Stimulated activated CD4-positive, alpha-beta T cell treated with anti-CD3 and anti-CD28 coated beads, TNF-alpha, amount 100 ng/mL, for 4 hours (primary cell): ENCODE data around the gene RPS15.

Experiments used
- DNase-seq, 3 experiments: peaks; one replicate each; pipeline ENCODE4 v3.0.0-alpha.2; 2020; ENCODE audit warnings: low read depth in 3 of 3

The RPS15 gene

DNA sequence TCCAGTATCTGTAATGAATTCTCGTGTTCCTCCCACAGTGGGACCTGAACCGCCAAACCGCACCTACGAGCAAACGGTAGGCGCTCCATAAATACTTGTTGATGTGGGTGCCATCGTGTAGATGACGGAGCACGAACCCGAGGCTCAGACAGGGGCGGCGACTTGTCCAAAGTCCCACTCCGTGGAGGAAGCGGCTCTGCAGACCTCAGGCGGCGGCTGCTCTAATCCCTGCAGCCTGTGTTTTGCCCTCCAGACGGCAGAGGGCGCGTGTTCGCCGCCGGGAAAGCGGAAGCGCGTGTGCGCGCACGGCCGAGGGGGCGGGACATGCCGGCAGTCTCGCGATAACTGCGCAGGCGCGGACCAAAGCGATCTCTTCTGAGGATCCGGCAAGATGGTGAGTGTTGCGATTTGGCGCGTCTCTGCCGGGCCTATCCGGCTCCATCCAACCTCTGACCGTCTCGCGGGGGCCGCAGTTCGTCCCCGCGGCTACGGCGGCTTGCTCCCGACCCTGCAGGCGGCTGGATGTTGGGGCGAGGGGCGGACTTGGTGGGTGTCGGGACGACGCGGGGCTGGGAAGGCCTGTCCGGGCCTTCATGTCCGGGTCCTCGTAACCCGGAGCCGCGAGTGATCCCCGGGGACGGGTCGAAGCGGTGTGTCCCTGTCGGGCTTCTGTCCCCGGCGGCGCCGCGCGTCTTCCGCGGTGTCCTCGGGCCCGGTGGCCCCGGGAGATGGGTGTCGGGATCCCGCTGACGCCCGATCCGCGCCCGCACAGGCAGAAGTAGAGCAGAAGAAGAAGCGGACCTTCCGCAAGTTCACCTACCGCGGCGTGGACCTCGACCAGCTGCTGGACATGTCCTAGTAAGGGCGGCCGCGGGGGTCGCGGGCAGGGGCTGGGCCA, at the start of gene RPS15:
Gene RPS15, plus strand, starts transcription at position 362 of the 898 bp plus-strand sequence. Its CDS starts 30 bp downstream, at position 392.
- peak; percentile 90 to 94 (median 93) for DNase-seq

DNA sequence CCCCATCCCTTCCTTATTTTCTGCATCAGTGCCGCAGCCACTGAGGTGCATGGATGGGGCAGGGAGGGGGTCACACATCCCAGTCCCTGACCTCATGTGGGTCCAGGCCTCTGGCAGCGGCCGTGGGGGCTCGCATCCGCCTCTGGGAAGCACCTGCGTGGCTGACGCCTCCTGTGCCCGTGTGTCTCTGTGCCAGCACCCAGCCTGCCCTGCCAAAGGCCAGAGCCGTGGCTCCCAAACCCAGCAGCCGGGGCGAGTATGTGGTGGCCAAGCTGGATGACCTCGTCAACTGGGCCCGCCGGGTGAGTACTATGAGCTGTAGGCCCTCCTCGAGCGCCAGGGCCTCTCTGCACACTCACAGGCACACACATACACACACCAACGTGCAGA, 49.6 kb upstream of the RPS15 start:
- DNase-seq = no peak

DNA sequence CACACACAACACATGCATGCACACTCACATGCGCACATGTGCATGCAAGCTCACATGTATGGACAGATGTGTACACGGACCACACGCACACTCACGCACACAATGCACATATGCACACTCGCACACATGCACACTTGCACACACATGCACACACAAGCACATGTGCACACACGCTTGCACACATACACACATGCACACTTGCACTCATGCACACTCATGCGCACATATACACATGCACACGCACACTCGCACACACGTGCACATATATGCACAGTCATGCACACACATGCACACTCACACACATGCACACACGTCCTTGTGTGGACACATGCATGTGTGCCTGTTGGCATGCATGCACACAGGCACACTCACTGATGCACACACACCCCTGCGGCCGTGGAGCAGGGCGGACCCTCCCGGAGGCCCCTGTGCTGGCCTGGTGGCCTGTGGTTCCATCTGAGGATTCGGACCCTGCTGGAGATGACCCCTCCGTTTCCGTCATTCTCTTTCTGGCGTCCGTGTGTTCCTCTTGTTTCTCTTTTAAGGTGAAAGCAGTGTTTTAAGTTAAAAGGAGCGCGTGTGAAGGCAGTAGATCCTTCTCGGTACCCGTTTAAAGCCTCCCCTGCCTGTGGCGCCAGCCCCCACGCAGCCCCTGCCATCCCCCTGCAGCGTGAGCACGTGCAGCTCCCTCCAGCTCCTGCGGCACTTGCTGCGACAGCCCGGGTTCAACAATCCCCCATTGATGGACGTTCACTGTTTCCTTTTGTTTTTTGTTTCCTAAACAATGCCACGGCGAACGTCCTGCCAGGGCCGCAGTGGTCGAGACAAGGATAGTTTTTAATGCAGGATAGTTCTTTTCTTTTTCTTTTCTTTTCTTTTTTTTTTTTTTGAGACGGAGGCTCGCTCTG, 48.9 kb upstream of the RPS15 start:
- no peak for DNase-seq

DNA sequence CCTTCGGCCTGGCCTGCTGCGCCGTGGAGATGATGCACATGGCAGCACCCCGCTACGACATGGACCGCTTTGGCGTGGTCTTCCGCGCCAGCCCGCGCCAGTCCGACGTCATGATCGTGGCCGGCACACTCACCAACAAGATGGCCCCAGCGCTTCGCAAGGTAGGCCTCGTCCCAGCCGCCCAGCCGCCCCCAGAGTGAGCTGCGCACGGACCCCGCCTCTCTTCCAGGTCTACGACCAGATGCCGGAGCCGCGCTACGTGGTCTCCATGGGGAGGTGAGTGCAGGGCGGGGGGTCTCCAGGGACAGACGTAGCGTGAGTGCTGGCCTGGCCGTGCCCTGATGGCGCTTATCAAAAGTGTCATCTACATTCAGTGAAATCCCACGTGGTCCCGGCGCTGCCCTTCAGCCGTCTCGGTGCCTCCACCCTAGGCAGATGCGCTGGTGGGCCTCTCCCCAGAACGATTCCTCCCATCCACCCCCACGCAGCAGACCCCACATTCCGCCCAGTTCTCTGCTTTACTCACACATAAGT, 47.2 kb upstream of the RPS15 start:
- no peak for DNase-seq

DNA sequence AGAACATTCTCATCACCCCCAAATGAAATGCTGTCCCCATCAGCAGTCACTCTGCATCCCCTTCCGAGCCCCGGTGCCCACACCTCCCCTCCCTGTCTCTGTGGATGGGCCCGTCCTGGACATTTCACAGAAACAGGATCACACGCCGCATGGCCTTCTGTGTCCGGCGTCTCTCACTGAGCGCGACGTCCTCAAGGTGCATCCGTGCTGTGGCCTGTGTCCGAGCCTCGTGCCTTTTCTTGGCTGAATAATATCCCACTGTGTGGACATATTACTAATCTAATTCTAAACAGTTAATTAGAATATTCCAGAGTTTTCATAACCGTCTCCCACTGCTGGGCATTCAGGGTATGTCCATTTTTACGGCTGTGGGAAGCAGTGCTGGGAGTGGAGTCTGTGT, 45.8 kb upstream of the RPS15 start:
- no peak for DNase-seq

DNA sequence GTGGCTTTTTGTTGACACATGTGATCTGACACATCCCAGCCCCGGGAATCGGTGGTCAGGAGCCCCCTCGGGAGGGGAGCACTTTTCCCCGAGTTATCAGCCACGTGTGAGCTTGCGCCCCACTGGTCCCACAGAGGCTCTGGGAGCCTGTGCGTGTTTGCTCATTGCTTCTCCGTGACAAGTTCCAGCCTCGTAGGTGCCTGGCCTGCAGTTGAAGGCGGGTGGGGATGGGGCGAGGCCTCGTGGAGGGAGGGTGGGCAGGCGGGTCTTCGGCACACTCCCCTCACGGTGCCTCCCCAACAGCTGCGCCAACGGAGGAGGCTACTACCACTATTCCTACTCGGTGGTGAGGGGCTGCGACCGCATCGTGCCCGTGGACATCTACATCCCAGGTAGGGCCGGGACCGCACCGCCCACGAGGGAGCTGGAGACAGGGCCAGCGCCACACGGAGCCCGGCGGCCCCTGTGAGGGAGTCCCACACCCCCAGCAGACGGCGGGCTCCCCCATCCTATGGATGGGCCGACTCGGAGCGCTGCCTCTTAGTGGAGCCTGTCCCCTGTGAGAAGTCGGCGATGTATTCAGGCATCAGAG, 45.2 kb upstream of the RPS15 start:
- no peak for DNase-seq

DNA sequence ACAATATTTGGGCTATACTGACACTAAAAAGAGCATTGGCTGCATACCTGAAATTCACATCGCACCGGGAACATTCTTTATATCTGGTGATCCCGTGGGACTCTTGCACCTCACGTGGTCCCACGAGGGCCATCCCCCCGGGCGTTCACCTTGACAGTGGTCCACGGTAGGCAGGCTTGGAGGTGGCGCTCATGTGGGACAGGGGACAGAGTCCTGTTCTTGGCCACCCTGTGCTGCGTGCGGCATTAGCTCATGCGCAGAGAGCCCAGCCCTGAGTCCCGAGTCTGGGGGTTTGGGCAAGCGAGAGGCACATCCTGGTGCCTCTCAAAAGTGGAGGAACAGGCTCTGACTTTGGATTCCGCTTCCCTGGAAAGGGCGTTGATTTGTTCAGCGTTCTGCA, 44.4 kb upstream of the RPS15 start:
- DNase-seq = no peak

DNA sequence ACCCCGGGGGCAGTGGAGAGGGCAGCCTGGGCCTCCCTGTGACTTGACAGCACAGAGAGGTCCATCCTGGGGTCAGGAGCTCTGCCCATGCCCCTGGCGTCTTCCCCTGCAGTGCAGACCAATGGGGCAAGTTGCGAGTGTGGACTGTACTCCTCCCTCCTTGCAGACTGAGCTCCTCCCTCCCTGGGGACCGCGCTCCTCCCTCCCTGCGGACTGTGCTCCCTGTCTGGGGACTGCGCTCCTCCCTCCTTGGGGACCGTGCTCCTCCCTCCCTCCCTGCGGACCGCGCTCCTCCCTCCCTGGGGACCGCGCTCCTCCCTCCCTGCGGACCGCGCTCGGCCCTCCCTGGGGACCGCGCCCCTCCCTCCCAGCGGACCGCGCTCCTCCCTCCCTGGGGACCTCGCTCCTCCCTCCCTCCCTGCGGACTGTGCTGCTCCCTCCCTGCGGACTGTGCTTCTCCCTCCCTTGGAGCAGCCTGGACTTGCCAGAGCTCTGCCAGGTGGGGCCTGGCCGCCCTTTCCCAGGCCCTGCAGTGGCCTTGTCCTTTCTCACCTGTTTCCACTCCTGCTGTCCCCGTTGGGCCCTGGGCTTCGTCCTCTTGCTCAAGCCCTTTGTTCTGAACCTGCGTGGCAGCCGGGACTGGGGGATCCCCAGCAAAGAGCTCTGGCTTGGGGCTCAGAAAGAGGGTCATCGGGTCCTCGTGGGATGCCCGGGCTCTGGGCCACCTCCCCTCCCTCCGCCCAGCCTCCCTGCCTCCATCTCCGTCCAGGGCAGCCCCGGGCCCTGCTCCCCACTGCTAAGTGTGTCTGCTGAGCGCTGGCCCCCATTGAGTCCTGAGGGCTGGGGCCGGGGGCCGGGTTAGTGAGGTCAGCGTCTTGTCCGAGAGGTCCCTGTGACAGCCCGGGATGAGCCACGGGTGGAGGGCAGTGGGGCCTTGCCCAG, 43.7 kb upstream of the RPS15 start:
- no peak for DNase-seq

DNA sequence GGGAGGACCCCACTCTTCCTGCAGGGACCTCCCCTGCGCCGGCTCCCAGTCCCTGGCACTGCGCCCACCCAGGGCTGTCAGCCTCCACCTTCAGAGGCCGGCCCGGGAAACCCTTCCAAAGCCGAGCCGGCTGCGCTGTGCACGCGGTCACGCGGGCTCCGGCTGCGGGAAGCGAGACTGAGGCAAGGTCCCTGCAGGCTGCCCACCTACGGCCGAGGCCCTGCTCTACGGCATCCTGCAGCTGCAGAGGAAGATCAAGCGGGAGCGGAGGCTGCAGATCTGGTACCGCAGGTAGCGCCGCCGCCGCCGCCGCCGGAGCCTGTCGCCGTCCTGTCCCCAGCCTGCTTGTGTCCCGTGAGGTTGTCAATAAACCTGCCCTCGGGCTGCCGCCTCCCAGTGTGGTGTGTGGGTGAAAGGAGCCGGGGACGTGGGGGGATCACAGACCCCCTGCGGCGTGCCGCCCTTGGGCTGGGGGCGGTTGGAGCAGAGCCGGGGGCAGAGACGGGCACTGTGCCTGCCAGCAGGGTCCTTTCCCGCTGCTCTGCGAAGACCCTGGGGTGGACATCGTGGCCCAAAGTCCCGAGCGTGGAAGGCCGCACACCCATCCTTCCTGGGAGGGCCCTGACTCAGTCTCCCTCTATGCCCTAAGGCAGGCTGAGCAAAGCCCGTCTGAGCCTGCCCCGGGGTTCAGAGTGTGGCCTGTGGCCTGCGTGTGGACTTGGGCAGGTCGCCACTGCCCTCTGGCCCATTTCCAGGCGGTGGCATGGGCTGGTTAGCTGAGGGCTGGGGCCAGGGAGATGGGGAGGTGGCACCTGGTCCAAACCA, 42.8 kb upstream of the RPS15 start:
- DNase-seq = no peak

DNA sequence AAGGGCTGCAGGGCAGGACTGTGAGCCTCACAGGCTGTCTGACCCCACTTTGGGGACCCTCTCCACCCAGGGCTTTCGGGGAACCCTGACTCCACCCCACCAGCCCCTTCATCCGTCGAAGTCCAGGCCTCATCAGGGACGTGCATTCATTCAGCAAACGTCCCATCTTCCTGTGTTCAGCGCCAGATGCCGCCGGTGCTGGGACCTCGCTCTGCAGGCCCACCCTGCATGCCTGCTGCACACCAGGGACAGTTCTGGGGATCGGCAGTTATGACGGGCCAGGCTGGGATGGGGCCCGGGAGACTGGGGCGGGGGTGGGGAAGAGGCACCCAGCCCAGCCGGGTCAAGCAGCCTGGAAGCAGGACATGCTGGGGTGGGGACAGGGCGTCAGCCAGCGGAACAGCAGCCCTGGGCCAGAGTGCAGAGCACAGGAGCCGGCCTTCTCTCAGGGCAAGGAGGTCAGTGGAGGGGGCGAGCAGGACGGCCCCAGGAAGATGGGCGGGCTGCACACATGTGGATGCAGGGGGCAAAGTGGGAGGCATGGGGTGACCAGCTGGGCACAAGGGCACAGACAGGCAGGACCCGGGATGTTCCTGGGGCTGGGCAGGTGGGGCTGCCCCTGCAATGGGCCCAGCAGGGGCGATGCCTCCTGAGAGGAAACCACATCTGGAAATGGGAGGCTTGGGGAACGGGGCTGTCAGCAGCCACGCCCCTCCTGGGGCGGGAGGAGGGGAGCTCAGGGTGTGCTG, 42.0 kb upstream of the RPS15 start:
- no peak for DNase-seq

DNA sequence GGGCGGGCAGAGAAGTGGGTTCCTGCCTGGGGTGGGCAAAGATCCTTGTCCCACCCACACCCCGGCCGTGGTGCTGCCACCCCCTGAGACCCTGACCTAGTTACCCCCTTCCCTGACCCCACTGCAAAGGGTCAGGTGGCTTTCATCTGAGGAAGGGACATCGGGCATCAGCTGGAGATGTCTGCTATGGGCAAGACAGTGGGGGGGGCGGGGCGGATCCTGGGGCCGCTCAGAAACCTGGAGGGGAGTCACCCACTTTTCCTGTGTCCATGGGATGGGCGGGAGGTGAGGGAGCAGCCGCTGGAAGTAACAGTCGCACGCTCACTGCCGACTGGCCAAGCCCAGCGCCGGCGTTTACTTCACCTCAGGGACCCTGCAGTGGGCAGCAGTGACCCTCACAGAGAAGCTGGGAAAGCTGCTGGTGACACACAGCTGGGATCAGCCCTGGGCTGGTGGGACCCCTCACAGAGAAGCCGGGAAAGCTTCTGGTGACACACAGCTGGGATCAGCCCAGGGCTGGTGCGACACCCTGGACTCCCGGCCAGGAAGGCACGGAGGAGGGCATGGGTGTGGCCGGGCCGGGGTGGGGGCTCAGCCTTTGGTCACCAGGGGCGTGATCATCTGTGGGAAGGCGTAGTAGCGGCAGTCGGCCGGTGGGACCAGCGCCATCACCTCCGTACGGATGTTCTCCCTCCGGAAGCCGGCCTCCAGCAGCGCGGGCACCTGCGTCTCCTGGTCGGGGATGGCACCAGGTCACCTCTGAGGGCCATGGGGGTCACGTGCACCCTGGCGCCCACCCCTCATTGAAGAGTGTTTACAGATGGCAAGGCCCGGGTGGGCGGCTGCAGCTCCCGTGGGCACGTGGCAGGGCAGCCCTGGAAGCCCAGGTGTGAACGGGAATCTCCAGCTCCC, 41.2 kb upstream of the RPS15 start:
- DNase-seq = no peak

DNA sequence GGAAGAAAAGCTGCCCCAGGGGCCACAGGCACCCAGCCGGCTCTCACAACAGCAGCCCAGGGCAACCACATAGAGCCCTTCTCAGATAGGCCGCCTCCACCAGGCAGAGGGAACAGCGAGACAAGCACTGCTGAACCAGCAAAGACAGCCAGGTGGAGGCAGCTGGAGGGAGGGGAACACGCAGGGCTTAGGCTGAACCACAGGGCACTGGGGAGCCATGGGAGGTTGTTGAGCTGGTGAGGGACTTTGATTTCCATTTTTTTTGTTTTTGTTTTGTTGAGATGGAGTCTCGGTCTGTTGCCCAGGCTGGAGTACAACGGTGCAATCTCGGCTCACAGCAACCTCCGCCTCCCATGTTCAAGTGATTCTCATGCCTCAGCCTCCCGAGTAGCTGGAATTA, 40.4 kb upstream of the RPS15 start:
- DNase-seq = no peak

DNA sequence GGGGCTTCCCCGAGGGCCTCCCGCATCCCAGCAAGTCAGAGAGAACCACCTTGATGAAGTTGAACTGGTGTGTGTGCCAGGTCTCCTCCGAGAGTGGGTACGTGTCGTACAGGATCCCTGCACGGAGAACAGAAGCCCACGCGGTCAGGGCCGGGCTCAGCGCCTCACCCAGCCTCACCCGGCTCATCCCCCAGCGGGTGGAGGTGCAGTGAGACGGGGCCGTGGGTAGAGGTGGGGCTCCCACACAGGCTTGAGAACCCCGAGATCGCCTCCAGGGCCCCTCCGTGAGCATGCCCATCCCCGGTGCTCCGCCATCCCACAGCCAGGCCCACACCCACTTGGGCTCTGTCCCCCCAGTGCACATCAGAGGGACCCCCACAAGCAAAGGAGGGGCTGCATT, 39.1 kb upstream of the RPS15 start:
- DNase-seq = no peak

DNA sequence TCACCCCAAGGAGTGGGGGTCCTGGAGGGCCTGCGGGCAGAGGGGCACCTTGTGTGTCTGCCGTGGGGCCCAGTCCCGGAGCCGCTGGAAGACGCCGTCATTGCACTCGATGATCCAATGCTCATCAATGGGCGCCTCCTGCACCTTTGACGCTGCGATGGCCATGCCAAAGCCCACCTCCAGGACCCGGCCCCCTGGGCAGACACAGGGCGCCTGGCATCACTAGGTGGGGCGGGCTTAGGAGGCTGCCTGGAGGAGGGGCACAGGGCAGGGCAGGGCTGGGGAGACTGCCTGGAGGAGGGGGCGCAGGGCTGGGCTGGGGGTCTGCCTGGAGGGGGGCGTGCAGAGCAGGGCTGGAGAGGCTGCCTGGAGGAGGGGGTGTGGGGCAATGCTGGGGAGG, 38.5 kb upstream of the RPS15 start:
- no peak for DNase-seq

DNA sequence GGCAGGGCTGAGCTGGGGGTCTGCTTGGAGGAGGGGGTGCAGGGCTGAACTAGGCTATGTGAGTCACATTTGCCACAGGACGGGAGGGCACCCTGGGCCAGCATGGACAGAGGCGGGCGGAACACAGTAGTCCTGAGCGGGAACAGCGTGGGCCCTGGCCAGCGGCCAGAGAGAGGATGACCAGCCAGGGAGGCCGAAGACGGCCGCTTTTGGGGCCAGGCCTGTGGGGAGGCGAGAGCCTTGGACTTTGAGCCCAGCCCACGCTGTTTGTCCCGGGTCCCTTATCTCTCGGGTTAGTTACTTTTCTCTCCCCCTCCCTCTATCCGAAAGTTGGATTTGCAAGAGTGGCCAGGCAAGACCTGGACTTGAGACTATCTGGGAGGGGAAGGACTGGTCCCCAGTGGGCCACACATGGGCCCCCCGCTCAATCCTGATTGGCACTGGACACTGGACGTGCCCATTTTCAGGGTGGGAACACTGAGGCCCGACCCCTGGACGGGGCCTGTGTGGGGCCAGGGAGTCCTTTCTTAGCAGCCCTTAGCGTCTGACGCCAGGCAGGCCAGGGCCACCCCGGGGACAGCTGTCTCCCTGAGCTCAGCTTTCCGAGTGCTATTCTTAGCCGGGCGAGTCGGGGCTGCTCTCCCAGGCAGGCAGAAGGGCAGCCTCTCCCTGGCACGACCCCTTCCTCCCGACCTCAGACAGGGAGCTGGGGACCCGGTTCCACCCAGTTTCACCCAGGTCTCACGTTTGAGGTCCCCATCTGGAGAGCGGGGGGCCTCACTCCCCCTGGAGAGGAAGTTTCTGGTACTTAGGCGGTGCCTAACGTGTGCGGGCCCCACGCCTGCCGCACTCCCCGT, 37.7 kb upstream of the RPS15 start:
- no peak for DNase-seq

DNA sequence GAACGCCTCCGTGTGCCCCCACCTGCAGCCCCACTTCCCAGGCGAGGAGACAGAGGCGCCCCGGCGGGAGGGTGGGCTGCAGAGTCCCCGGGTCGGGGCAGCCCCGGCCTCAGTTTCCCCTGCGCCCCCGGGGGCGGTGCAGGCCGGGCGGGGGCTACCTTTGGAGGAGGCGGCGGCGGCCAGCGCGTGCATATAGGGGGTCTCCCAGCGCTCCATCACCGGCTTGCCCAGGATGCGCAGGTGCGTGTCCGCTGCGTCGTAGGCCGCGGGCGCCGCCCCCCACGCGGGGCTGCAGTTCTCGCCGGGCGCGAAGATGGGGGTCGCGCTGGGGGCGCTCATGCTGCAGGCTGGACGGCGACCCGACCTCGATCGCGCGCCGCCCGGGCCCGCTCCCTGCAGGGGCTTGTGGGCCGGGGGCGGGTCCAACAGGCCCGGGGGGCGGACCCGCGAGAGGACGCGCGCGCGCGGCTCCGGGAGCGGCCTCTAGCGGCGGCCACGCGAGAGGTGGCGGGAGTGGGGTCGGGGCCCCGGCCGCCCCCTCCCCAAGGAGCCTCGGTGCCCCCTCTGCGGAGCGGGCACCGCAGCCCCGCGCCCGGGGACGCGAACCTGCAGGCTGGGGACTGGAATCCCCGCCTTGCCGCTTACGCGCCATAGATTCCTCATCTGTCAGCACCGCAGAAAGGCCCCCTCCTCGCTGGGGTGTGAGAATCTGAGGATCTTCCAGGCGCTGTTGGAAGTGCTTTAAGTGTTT, 36.9 kb upstream of the RPS15 start, which contains the start of gene GAMT:
Gene GAMT, minus strand, starts transcription at position 405 of the 751 bp plus-strand sequence. Its CDS starts 66 bp downstream, at position 339.
- peak; percentile 38 to 56 (median 40) for DNase-seq

DNA sequence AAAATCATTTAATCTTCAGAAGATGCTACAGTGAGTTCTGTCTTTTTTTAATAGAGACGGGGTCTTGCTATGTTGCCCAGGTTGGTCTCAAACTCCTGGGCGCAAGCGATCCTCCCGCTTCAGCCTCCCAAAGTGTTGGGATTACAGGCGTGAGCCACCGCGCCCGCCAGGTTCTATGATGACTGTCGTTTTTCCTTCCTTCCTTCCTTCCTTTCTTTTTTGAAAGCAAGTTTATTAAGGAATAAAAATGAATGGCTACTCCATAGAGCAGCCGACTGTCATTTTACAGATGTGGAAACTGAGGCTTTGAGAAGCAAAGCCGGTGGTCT, 36.3 kb upstream of the RPS15 start:
- DNase-seq = no peak
